ENCODE measurements around the gene CD2AP. TPM values are rescaled to one million over a fixed set of nuclear protein-coding genes. Genes with fewer than 3 reads are reported as not detected.
"Not testable (repeated sequence)": the region's sequence is repeated elsewhere in the genome, so short reads cannot be mapped to it uniquely, and the experiment has no call there.

CD2AP gene, protein sequence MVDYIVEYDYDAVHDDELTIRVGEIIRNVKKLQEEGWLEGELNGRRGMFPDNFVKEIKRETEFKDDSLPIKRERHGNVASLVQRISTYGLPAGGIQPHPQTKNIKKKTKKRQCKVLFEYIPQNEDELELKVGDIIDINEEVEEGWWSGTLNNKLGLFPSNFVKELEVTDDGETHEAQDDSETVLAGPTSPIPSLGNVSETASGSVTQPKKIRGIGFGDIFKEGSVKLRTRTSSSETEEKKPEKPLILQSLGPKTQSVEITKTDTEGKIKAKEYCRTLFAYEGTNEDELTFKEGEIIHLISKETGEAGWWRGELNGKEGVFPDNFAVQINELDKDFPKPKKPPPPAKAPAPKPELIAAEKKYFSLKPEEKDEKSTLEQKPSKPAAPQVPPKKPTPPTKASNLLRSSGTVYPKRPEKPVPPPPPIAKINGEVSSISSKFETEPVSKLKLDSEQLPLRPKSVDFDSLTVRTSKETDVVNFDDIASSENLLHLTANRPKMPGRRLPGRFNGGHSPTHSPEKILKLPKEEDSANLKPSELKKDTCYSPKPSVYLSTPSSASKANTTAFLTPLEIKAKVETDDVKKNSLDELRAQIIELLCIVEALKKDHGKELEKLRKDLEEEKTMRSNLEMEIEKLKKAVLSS
- 29.8 and 40.5 TPM in 2 replicates for total RNA-seq

DNA sequence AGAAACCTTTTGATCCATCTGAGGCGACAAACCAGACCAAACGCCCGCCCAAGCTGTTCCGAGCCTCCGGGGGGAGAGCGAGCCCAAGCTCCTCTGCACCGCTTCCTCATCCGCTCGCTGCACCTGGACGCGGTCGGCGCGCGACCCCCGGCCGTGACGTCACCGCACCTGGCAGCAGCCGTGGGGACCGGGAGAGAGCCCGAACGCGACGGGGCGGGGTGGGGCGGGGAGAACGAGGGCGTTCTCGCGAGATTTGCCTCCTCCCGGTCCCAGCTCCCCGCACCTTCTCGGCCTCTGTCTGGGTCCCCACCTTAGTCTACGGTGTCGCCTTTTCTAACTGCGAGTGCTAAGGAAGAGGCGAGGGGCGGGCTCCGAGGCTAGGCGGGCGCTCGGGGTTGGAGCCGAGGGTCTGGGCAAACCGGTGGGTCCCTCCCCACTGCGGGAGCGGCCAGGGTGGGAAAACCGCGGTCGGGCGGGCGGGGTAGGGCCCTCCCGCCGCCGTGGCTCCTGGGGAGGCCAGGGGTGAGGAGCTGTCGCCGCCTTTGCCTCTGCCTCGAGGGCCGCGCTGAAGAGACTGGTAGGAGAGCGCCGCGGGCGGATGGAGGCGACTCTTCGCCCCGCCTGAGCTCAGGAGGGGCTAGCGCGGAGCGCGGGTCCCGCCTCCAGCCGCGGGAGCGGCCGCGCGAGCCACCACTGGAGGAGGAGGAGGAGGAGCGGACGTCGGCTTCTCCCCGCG is at the start of gene CD2AP:
Gene CD2AP (plus strand): TSS at position 293 of the 736 bp plus-strand sequence. CDS start 456 bp downstream, outside the sequence.
- peak; percentile 62 for DNase-seq (ENCODE audit: low read depth, low spot score)

DNA sequence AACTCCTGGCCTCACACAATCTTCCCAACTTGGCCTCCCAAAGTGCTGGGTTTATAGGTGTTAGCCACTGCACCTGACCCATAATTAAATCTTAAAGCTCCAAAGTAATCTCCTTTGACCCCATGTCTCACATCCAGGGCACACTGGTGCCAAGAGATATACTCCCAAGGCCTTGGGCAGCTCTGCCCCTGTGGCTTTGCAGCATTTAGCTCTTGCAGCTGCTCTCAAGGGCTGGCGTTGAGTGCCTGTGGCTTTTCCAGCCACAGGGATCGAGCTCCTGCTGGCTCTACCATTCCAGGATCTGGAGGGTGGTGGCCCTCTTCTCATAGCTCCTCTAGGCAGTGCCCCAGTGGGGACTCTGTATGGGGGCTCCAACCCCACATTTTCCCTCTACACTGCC is 49.3 kb upstream of the CD2AP start:
- no peak for DNase-seq (ENCODE audit: low read depth, low spot score)

DNA sequence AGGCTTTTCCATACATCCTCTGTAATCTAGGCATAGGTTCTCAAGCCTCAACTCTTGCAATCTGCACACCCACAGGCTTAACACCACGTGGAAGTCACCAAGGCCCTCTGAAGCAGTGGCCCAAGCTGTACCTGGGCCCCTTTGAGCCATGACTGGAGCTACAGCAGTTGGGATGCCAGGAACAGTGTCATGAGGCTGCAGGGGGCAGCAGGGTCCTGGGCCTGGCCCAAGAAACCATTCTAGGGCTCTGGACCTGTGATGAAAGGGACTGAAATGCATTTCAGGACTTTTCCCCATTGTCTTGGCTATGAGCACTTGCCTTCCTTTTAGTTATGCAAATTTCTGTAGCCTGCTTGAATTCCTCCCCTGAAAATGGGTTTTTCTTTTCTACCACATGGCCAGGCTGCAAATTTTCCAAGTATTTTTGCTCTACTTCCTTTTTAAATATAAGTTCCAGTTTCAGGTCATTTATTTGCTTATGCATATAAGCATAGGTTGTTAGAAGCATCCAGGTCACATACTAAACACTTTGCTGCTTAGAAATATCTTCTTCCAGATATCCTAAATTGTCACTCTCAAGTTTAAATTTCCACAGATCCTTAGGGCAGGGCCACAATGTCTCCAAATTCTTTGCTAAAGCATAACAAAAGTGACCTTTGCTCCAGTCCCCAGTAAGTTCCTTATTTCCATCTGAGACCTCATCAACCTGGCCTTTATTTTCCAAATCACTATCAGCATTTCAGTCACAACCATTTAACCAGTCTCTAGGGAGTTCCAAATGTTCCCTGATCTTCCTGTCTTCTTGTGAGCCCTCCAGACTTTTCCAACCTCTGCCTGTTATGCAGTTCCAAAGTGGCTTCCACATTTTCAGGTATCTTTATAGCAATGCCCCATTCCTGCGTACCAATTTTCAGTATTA is 48.6 kb upstream of the CD2AP start:
- DNase-seq (ENCODE audit: low read depth, low spot score) = no peak

DNA sequence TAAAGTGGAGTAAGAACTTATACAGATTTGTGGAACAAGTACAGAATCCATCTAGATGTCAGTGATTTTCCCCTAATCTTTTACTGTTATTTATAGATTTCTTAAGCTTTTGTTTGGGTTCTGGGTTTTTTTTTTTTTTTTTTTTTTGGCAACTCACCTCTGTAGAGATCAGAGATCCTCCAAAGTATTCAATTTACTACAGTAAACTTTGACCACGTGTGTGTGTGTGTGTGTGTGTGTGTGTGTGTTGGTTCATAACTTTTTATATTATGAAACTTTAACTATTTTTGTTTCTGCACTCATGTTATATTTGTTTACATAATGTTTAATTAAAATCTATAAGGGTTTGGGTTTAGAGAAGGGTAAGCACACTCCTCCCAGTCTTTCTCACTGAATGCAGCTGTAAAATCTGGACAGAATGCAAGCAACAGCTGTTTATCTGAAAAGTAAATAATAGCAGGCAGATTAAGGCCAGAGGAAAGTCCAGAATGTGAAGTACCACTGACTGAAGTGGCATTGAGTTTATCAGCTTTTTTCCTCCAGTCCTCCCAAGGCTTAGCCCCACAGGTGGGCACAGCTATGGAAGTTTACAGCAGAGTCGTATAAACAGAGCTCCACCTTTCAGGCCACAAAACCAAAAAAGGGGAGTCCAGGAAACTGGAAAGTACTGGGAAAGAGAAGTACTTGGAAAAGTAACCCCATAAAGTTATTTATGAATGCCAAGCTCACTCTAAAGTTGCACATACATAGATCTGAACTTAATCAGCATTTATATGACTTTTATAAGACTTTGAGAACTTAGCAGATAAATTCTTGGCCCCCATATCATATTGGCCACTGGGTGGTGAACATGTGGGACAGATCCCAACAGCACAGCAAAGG is 43.0 kb upstream of the CD2AP start:
- no peak for DNase-seq (ENCODE audit: low read depth, low spot score)

DNA sequence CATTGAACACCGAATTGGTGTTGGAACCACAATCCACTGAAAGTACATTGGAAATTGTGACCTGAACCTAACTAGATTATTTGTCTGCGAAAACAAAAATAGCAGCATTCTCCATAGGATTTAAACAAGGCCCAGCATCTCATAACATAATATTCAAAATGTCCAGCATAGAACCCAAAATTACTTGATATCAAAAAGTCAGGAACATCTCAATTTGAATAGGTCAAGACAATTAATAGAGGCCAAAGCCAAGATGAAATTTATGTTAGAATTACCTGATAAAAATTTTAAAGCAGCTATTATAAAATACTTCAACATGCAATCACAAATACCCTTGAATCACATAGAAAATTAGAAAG is 42.4 kb upstream of the CD2AP start:
- no peak for DNase-seq (ENCODE audit: low read depth, low spot score)

DNA sequence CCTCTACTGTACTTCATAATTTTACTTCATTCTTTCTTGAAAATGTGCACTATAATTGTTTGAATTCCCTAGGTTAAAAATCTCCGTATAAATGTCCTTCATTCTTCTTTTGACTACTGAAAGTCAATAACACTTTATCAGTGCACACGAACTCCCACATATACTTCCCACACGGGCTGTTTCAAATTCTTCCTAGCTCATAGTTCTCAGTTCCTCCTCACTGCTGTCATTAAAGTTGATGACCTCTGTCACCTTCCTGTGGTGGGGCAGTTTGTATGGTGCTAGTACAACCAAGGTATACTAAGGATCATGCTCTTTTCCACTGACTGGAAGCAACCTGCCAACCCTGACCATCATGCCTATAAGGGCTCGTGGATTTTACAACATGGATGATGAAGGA is 40.0 kb upstream of the CD2AP start:
- no peak for DNase-seq (ENCODE audit: low read depth, low spot score)

DNA sequence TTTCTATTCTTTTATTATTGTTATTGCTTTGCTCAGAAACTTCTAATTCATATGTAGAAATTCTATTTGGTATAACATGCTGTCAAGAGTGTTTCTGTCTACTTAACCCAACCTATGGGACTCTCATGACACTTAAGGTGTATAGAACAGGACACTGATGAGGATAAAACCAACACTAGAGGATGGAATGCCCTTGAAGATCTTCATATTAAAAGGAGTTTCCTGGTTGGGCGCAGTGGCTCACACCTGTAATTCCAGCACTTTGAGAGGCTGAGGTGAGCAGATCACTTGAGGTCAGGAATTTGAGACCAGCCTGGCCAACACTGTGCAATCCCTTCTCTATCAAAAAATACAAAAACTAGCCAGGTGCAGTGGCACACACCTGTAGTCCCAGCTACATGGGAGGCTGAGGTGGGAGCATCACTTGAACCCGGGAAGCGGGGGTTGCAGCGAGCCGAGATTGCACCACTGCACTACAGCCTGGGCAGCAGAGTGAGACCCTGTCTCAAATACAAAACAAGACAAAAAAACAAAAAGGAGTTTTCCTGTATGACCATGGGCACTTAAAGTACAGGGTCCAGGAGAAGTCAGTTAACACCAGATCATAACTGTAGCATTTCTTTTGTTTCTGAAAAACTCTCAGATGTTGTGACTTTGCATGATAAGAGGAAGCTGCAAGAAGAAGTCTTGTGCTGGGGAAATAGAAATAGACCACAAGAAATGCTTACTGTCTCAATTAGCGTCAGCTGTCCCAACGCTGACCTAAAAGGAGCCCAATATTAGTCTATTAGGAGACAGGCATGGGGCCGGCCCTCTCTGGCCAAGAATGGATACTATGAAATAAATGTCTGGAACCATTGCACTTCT is 38.9 kb upstream of the CD2AP start:
- no peak for DNase-seq (ENCODE audit: low read depth, low spot score)

DNA sequence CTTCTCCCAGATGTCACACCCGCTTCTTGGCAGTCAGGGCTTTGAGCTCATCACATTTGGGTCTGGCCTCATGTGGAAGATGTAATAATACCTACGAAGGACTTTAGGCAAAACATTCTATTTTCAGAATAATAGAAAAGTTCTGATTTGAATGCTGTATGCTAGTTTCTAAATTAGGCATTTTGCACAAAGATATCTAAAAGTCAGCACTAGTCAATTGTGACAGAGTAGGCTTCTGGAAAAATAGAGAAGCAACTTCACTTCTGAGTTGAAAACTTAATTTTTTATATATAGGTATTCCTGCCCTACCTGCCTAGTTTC is 38.3 kb upstream of the CD2AP start:
- DNase-seq (ENCODE audit: low read depth, low spot score) = no peak

DNA sequence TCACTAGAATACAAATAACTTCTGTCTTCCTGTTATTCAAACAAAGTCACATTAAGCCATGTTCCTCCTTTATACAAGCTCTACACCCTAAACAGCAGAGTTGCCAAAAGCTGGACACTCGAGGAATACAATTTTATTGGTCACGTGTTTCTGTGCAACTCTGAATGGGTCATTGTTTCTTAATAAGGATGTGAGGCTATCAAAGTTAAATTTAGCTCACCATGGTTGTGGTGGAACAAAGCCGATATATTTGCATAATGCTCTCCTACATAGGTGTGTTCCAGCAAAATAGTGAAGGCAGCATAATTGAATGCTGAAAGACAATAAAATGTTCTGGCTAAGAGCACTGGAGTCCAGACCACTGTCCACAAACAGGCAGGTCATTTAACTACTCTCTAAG is 36.9 kb upstream of the CD2AP start:
- no peak for DNase-seq (ENCODE audit: low read depth, low spot score)

DNA sequence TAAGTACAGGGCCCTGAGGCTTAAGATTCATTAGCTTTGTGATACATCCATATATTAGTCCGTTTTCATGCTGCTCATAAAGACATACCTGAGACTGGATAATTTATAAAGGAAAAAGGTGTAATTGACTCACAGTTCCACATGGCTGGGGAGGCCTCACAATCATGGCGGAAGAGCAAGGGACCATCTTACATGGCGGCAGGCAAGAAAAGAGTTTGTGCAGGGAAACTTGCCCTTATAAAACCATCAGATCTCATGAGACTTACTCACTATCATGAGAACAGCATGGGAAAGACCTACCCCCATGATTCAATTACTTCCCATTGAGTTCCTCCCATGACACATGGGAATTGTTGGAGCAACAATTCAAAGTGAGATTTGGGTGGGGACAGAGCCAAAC is 32.6 kb upstream of the CD2AP start:
- not testable (repeated sequence) for DNase-seq (ENCODE audit: low read depth, low spot score)

DNA sequence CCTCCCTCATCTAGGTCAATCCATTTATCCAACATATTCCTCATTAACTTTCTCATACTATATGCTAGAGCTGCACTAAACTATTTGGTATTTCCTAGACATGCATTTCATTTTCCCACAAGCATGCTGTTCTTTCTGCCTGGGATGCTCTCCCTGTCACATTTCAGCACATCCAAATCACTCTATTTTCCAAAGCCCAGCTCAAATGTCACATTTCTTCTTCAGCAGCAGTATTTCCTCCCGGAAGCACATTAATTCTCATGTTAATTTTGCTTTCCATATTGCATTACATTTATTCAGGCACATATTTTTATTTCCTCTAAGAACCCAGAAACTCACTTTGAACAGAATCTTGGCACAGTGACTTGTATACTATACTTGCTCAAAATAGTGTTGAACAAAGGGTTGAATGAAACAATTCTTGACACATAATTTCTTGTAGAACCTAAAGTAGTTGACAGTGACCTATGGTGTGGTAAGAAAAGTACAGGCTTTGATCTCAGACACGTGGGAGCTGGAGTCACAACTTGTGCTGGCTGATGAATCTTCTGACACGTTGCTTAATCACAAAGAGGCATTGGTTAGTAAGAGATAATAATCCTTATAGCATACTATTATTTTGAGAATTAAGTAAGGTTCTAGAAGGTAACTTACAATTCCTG is 30.8 kb upstream of the CD2AP start:
- DNase-seq (ENCODE audit: low read depth, low spot score) = peak; percentile 1

DNA sequence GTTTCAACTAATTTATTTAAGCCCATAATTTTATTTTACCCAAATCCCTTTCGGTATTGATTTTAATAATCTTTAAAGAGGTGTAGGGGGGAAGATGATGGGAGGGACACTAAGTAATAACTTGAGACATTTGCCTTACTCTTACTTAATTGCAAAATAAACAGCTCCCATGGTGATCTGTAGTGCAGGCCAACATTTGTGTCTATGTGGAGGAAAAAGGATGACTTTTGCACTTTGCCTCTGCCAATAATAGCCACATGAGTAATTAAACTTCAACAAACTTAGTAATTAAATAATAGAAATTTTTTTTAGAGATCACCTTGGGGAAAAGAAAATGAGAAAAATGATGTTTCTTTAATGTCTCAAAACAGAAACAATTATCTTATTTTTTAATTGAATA is 29.9 kb upstream of the CD2AP start:
- no peak for DNase-seq (ENCODE audit: low read depth, low spot score)

DNA sequence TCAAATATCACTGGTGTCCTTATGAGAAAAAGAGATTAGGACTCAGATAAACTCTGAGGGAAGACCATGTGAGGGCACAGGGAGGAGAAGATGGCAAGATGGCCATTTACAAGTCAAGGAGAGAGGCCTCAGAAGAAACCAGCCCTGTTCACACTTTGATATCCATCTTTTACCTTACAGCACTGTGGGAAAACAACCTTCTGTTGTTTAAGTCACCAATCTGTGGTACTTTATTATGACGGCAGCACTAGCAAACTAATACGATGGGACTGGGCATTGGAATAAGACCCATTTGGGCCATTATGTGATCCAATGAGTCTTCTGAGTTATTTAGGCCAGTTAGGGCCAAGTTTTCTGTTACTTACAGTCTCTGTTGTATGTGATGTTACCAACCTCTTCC is 26.4 kb upstream of the CD2AP start:
- no peak for DNase-seq (ENCODE audit: low read depth, low spot score)

DNA sequence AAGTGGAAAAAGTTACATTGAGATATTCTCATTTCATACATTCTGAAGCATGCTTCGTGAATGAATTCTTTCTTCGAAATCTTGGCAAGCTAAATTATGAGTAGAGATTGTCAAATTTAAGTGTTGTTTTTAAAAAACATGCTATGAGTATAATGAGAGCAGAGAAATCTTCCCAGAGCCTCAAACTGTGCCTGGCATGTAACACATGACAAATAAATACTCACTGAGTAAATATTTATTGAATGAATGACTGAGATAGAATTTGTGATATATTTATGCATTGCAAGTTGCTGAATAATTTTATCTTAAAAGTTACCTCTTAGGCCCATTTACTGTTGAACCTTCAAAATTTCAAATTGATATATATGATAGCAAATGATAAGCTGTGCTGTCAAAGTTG is 24.7 kb upstream of the CD2AP start:
- no peak for DNase-seq (ENCODE audit: low read depth, low spot score)

DNA sequence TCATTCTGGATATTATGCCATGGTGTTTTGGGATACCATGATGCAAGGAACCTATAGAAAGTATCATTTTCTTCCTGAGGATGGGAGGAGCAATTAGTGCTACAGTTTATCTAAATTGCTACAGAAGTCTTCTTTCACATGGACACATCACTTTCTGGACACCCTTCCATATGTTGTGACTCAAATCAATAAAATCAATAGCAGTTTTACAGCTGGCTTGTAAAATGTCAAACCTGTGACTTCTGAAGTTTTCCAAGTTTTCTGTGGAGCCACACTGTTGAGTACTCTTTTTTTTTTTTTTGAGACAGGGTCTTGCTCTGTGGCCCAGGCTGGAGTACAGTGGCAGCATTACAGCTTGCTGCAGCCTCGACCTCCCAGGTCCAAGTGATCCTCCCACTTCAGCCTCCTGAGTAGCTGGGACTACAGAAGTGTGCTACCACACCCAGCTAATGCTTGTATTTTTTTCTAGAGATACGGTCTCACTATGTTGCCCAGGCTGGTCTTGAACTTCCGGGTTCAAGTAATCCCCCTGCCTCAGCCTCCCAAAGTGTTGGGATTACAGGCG is 24.1 kb upstream of the CD2AP start:
- DNase-seq (ENCODE audit: low read depth, low spot score) = no peak

DNA sequence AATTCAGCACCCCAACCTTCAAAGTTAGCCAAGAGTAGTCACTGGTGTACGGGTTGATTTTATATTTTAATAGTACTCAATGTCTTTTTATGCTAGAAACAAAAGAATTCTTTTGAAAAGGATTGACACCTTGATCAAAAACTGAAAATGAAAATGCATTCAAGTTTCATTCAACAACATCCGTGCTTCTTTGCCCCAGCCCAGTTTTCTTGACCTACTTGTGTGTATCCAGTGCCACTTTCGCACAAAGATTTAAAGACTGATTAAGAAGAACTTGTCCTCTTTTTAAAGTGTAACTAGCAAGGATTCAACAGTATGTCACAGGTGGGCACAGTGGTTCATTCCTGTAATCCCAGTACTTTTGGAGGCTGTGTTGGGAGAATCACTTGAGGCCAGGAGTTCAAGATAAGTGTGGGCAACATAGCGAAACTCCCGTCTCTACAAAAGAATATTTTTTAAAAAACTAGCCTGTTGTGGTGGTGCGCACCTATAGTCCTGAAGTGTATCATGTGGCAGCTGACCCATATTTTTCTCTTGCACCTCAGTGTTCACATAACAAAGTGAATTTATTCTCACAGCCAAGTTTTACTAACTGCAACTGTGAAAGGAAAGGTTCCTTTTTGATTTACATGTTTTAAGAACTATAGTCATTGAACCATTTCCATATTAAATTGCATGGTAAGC is 22.7 kb upstream of the CD2AP start:
- no peak for DNase-seq (ENCODE audit: low read depth, low spot score)

DNA sequence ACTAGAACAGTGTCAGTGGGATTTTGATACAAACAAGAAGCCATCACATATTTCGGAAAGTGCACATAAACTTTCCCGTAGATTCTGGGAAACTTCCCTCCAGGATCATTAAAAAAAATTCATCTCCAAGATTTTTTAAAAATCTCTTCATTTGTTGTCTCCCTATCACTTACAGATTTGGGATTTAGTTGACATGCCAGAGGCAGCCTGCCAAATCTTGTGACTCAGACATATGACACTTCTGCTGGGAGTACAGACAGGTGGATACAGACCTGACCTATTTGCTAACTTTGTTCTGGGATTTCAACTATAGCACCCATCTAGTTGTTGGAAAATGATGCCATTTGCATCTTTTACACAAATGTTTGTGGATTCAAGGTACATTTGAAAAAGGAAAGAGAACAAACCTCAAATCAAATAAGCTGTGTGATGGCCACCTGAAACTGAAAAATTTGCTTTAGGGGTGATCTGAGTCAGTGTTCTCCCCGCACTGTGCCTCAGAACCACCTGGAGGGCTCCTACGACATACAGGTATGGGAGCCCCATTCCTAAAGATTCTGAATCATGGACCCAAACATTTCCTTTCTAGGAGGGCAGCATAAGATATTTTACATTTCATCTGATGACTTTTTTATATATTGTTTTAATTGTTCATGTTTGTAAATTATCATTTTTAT is 21.9 kb upstream of the CD2AP start:
- DNase-seq (ENCODE audit: low read depth, low spot score) = no peak

Data from pulmonary artery endothelial cell (primary cell).